WTC11 (cell line): ENCODE measurements around the gene CLIP1.

Experiments
- ESRRA ChIP-seq: sonication (generic); formaldehyde crosslinking; IDR thresholded peaks from 2 replicates; pipeline ENCODE4 v1.8.1; 2022; ENCODE audit warnings: mild to moderate bottlenecking, missing genetic modification reagents, borderline replicate concordance
- FOXJ3 ChIP-seq: sonication (generic); formaldehyde crosslinking; IDR thresholded peaks from 2 replicates; pipeline ENCODE4 v1.9.0; 2021; ENCODE audit warnings: missing genetic modification reagents, mild to moderate bottlenecking, borderline replicate concordance
- MYBL2 ChIP-seq: sonication (generic); formaldehyde crosslinking; IDR thresholded peaks from 2 replicates; pipeline ENCODE4 v1.8.1; 2023; ENCODE audit warnings: mild to moderate bottlenecking, moderate library complexity, missing genetic modification reagents
- SMAD3 ChIP-seq: sonication (generic); formaldehyde crosslinking; IDR thresholded peaks from 2 replicates; pipeline ENCODE4 v1.8.0; 2022; ENCODE audit warnings: missing genetic modification reagents, mild to moderate bottlenecking, borderline replicate concordance
- TEAD4 ChIP-seq: sonication (generic); formaldehyde crosslinking; IDR thresholded peaks from 2 replicates; pipeline ENCODE4 v1.8.0; 2022; ENCODE audit warnings: mild to moderate bottlenecking, missing genetic modification reagents
- ZNF263 ChIP-seq: sonication (generic); formaldehyde crosslinking; IDR thresholded peaks from 2 replicates; pipeline ENCODE4 v1.8.1; 2022; ENCODE audit warnings: low read depth, mild to moderate bottlenecking, moderate library complexity, missing genetic modification reagents
- TF ChIP-seq, protein P1 (sequence below): sonication (generic); formaldehyde crosslinking; IDR thresholded peaks from 2 replicates; pipeline ENCODE4 v1.8.1; 2022; ENCODE audit warnings: low read depth, missing genetic modification reagents, borderline replicate concordance
- TF ChIP-seq, protein P2 (sequence below): sonication (generic); formaldehyde crosslinking; IDR thresholded peaks from 2 replicates; pipeline ENCODE4 v1.8.0; 2022; ENCODE audit warnings: missing genetic modification reagents
- TF ChIP-seq, protein P3 (sequence below): sonication (generic); formaldehyde crosslinking; IDR thresholded peaks from 2 replicates; pipeline ENCODE4 v1.8.0; 2022; ENCODE audit warnings: mild to moderate bottlenecking, missing genetic modification reagents

DNA sequence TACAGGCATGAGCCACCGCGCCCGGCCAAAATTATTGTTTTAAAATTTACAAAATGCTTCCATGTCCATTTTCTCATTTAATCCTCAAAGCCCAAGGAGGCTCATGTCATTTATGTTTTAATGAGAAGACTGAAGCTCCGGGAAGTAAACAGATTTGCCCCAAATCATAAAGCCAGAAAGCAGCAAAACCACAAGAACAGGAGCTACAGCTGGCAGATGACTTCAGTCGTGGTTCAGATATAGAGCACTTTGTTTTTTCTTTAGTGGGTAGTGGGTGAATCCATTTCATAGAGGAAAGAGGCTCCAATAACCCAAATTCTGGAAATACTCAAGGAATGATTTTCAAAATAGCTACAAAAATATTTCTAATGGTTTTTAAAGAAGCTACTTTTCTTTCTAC is 110.8 kb downstream of the CLIP1 start:
- TF ChIP-seq, protein P1, sequence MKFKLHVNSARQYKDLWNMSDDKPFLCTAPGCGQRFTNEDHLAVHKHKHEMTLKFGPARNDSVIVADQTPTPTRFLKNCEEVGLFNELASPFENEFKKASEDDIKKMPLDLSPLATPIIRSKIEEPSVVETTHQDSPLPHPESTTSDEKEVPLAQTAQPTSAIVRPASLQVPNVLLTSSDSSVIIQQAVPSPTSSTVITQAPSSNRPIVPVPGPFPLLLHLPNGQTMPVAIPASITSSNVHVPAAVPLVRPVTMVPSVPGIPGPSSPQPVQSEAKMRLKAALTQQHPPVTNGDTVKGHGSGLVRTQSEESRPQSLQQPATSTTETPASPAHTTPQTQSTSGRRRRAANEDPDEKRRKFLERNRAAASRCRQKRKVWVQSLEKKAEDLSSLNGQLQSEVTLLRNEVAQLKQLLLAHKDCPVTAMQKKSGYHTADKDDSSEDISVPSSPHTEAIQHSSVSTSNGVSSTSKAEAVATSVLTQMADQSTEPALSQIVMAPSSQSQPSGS, result no peak
- TF ChIP-seq FOXJ3 (CRISPR knock-in tag), result no peak
- TF ChIP-seq, protein P2, sequence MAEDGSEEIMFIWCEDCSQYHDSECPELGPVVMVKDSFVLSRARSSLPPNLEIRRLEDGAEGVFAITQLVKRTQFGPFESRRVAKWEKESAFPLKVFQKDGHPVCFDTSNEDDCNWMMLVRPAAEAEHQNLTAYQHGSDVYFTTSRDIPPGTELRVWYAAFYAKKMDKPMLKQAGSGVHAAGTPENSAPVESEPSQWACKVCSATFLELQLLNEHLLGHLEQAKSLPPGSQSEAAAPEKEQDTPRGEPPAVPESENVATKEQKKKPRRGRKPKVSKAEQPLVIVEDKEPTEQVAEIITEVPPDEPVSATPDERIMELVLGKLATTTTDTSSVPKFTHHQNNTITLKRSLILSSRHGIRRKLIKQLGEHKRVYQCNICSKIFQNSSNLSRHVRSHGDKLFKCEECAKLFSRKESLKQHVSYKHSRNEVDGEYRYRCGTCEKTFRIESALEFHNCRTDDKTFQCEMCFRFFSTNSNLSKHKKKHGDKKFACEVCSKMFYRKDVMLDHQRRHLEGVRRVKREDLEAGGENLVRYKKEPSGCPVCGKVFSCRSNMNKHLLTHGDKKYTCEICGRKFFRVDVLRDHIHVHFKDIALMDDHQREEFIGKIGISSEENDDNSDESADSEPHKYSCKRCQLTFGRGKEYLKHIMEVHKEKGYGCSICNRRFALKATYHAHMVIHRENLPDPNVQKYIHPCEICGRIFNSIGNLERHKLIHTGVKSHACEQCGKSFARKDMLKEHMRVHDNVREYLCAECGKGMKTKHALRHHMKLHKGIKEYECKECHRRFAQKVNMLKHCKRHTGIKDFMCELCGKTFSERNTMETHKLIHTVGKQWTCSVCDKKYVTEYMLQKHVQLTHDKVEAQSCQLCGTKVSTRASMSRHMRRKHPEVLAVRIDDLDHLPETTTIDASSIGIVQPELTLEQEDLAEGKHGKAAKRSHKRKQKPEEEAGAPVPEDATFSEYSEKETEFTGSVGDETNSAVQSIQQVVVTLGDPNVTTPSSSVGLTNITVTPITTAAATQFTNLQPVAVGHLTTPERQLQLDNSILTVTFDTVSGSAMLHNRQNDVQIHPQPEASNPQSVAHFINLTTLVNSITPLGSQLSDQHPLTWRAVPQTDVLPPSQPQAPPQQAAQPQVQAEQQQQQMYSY (CRISPR knock-in tag), result no peak
- TF ChIP-seq TEAD4 (CRISPR knock-in tag), result no peak
- TF ChIP-seq SMAD3 (CRISPR knock-in tag), result no peak
- TF ChIP-seq ESRRA (CRISPR knock-in tag), result no peak
- no peak for TF ChIP-seq MYBL2 (CRISPR knock-in tag)
- TF ChIP-seq, protein P3, sequence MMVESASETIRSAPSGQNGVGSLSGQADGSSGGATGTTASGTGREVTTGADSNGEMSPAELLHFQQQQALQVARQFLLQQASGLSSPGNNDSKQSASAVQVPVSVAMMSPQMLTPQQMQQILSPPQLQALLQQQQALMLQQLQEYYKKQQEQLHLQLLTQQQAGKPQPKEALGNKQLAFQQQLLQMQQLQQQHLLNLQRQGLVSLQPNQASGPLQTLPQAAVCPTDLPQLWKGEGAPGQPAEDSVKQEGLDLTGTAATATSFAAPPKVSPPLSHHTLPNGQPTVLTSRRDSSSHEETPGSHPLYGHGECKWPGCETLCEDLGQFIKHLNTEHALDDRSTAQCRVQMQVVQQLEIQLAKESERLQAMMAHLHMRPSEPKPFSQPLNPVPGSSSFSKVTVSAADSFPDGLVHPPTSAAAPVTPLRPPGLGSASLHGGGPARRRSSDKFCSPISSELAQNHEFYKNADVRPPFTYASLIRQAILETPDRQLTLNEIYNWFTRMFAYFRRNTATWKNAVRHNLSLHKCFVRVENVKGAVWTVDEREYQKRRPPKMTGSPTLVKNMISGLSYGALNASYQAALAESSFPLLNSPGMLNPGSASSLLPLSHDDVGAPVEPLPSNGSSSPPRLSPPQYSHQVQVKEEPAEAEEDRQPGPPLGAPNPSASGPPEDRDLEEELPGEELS (CRISPR knock-in tag), result no peak
- TF ChIP-seq ZNF263 (CRISPR knock-in tag), result no peak
